HCEC 1CT (cell line): Measurements from ENCODE around the gene SLC15A3.
"Not testable (repeated sequence)": the region's sequence is repeated elsewhere in the genome, so short reads cannot be mapped to it uniquely, and the experiment has no call there.

ENCODE experiments used
- DNase-seq: peaks from one replicate; pipeline ENCODE4 v3.0.0-alpha.2; 2017

The SLC15A3 gene

GRCh38 chr11:60912851-60913528 is 39.0 kb downstream of the SLC15A3 start:
- DNase-seq = no peak

- no peak for DNase-seq
These were observed 39.6 kb downstream of the SLC15A3 start for GRCh38 chr11:60912223-60912850.

GRCh38 chr11:60910711-60911380 is 41.1 kb downstream of the SLC15A3 start:
- no peak for DNase-seq

GRCh38 chr11:60910281-60910687 is 41.7 kb downstream of the SLC15A3 start:
- DNase-seq = no peak

GRCh38 chr11:60909680-60910280 is 42.2 kb downstream of the SLC15A3 start:
- not testable (repeated sequence) for DNase-seq

GRCh38 chr11:60908803-60909202 is 43.2 kb downstream of the SLC15A3 start:
- DNase-seq = no peak

- peak; percentile 93 for DNase-seq
These were observed 45.6 kb downstream of the SLC15A3 start, which contains the start of gene PRPF19 for GRCh38 chr11:60906132-60906972. Gene PRPF19 (minus strand): TSS chr11:60906585. CDS start chr11:60906382, 203 bp downstream.

- peak; percentile 50 for DNase-seq
These were observed 46.3 kb downstream of the SLC15A3 start for GRCh38 chr11:60905551-60906113.

GRCh38 chr11:60905047-60905446 is 46.9 kb downstream of the SLC15A3 start:
- no peak for DNase-seq

GRCh38 chr11:60902625-60903024 is 49.4 kb downstream of the SLC15A3 start:
- DNase-seq = no peak

- no peak for DNase-seq
These were observed 51.1 kb downstream of the SLC15A3 start for GRCh38 chr11:60900673-60901404.

GRCh38 chr11:60899977-60900376 is 52.0 kb downstream of the SLC15A3 start:
- no peak for DNase-seq

GRCh38 chr11:60899046-60899936 is 52.7 kb downstream of the SLC15A3 start:
- DNase-seq = peak; percentile 50

GRCh38 chr11:60897496-60897895 is 54.5 kb downstream of the SLC15A3 start:
- DNase-seq = no peak

- no peak for DNase-seq
These were observed 56.3 kb downstream of the SLC15A3 start for GRCh38 chr11:60895687-60896086.

GRCh38 chr11:60891103-60891741 is 60.8 kb downstream of the SLC15A3 start:
- DNase-seq = no peak

- DNase-seq = no peak
These were observed 61.3 kb downstream of the SLC15A3 start for GRCh38 chr11:60890696-60891095.

GRCh38 chr11:60889869-60890311 is 62.1 kb downstream of the SLC15A3 start:
- no peak for DNase-seq

- DNase-seq = peak; percentile 44
These were observed 64.4 kb downstream of the SLC15A3 start for GRCh38 chr11:60887556-60887955.
